Cardiac septum (tissue), 1 donor: ENCODE measurements around the gene TSPAN3. TPM values are rescaled to one million over a fixed set of nuclear protein-coding genes. Genes with fewer than 3 reads are reported as not detected.

Source experiments
- DNase-seq: peaks from one replicate; pipeline ENCODE4 v3.0.0-alpha.2; 2020; ENCODE audit warnings: low spot score
- intact Hi-C: fragments of 100-400 bp; cut with DNase I; formaldehyde crosslinking; loops from one replicate; pipeline ENCODE4 v1.14.0; 2022
- long read RNA-seq: library from polyadenylated mRNA; unstranded; transcript quantifications from one replicate; pipeline ENCODE4 v2.0.0, GENCODE V29; 2021
- total RNA-seq: library from RNA; stranded (reverse); fragmentation: NEBNext Ultra II Directional; extraction: Animal tissue kit (Norgen Biotek cat#: 25700); gene quantifications from one replicate; pipeline ENCODE4 v1.2.1, GENCODE V29; 2021
- donor health status: DM: no; HTN: no; CAD: no.

TSPAN3 gene
- total RNA-seq, result 101 TPM
- long read RNA-seq, full-length matches to known transcripts, result 206 of 222 reads
- long read RNA-seq, partial matches to known transcripts, result 11 of 222 reads
- long read RNA-seq, other reads (novel, unspliced or antisense), result 5 of 222 reads

DNA sequence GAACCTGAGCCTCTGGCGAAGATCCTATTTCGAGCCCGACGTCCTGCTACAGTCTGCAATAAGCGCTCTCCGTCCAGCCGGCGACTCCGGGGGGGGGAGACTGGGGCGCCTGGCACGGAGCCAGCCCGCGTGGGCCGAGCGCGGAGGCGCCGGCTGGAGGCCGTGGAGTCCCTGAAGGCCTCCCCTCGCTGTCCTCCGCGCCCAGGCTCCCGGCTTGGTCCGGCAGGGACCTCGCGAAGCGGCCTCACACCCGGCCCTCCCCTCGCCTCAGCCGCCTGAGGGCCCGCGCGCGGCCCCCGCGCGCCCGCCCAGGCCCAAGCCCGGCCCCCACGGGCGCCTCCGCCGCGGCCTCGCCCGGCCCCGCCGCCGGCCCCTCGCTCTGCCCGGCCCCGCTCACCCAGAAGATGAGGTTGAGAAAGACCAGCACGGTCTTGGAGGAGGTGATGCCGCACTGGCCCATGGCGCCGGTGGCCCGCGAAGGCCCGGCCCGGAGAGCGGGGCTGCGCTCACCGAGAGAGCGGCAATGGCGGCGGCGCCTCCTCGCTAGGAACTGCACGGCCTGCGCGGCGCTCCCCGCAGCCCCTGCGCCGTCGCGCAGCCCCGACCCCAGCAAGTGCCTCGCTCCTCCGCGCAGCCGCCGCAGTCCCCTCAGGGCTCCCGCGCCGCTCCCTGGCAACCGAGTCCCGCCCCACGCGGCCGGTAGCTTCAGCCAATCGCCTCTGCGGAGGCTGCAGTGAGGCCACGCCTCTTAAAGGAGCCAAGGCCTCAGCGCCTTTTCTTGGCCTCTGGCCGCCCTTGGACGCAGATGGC is at the start of gene TSPAN3:
TSPAN3 (minus strand) TSS at position 615 of the 810 bp plus-strand sequence; CDS start at position 460, 155 bp downstream.
- intact Hi-C loops, result no loop called here
- DNase-seq, result peak; percentile 98

DNA sequence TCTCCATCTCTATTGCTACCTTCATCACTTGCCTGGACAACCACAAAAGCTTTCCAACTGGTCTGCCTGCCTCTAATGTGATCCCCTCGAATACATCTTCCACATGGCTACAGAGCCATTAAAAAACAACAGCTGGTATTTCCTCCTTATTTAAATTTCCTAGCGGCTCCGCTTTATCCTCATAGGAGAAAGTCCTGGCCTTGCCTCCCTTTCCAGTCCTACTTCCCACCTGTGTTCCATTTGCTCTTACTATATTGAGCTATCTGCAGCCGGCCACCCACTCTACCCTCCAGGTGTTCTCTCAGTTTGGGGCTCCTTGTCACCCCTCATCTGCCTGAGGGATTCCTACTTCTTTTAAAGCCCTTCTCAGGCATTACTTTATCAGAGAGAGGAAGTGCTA is 49.7 kb upstream of the TSPAN3 start:
- no peak for DNase-seq
- intact Hi-C loops, result no loop called here

DNA sequence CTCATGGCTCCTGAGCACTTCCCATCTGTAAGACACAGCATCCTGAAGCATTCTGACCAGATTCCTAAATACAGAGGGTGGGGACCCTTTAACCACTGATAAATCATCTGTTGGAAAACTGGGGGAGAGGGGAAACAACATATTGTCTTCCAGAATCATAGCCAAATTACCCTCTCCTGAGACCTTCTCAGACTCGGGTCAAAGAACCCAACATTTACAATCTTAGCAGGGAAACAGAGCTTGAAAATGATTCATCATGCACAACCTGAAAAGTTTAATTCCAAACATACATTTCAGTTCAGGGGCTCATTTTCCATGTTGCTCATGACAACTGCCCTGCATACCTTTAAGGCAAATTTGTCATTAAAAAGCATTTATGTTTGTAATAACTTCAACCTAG is 48.5 kb upstream of the TSPAN3 start:
- DNase-seq, result no peak
- intact Hi-C loops, result loop anchor here (2.0 to 5.0 kb wide), 3 partner anchors 378 to 513 kb away; partner anchors contain the start of gene LINGO1

DNA sequence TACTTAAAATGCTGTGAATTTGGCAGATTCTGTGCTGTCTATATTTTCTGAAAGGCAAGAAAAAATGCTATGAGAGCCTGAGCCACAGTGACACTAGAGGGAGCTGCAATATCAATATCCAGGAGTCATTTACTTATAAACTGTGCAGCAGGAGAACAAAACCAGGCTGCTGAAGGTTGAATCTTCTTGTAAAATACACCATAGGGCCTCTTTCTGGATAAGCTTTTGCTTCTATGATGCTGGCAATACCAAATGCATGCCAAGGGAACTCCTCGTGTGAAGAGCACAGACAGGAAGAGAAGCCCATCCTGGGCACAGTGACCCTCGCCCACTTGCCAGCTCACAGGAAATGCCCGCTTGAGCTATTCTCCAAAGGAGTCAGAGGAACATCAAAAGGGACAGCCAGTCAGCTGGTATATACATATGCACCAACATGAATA is 48.0 kb upstream of the TSPAN3 start:
- no peak for DNase-seq
- intact Hi-C loops, result loop anchor here (2.0 to 5.0 kb wide), 3 partner anchors 378 to 513 kb away; partner anchors contain the start of gene LINGO1

DNA sequence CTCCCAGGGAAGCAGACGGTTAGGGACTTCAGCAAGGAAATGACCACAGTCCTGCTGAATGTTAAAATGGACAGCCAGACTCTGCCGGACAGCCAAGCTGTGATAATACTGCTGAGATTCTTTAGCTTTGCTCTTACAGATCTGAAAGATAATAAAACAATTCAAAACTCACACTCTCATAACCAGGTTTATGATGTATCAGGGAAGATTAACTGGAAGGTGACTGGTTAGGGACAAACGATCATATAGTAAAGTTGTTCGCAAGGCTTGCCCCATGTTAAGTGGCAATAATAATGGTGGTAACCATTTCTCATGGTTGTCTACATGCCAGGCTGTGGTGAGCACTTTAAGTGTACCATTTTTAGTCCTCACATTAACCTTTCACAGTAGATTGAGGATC is 44.3 kb upstream of the TSPAN3 start:
- DNase-seq, result no peak
- intact Hi-C loops, result loop anchor here (5.0 kb wide), 2 partner anchors 382 to 517 kb away; partner anchors contain the start of gene LINGO1

DNA sequence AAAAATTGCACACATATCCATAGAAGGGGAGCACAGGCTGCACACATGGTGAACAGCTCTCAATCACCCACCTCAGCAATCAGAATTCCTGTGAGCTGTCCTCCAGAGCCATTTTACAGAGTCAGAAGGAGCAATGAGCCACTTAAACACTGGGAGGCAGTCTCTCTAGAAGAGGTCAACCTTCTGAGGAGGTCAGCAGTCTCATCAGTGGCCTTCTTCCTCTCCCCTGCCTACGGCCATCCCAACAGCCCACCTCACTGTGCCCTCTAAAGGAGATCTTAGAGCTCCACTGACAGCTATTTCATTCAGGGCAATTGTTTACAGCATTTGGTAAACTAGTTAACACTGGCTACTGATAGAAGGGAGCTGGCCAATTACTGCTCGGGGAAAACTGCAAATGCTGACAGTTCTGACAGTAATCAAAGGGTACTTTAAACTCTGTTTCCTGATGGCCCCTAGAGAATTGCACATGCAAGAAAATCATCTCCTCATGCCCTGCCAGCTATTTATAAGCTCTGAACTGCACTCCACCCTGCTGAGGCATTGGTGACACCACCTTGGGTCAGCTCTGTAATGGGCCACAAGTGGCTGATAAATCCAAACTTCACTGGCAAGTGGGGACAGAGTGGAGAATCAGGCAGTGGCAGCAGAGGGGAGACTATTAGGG is 42.1 kb upstream of the TSPAN3 start:
- no peak for DNase-seq
- intact Hi-C loops, result no loop called here

DNA sequence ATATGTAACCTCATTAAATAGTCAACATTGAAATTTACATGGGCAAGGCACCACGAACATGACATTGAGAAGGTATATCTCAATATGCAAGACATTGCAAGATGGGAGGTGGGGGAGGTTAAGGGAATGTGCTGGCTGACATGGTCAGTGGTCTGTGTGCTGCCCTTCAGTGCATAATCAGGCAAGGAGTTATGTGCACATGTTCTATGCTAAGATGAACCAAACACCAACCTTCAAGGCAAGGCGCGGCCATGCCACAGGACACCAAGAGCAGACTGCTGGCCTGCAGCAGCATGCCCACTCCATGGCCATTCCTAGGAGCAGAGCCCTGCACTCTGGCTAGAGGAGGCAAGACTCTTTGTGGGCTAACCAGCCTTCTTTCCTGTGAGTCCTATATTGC is 40.9 kb upstream of the TSPAN3 start:
- DNase-seq, result no peak
- intact Hi-C loops, result no loop called here

DNA sequence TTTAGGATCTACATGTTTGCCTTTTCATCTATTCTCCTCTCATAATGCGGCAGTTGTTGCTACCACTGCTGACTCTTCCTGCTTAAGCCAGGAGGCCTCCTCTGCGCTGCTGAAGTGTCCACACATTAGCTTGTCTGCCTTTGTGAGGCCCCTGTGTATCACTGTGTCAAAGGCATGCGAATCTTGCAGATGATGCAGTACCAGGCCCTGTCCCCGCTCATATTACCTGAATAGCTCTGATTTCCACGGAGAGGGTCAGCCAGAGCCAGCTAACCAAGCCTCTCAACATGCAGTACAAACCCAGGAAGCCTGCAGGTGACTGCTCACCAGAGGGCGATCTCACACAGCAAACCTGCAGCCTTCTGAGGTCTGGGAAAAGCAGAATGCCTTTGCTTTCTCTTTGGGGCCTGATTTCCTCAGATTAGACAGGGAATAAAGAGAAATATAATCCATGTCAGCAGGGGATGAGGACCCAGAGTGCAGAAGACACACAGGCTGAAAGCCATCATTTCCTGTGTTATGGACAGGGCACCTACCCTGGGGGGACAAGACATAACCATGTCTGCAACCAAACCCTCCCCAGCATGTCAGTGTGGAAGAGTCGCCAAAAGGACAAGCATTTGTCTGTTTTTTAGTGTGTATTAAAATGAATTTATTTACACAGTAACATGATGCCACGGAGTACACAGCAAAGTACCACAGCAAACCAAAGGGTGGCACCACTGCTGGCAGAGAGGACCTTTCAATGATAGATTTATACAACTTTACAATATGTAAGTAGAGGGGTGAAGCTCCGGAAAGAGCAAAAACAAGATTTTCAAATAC is 36.8 kb upstream of the TSPAN3 start:
- DNase-seq, result no peak
- intact Hi-C loops, result loop anchor here (2.0 to 10.0 kb wide), 2 partner anchors 83 to 717 kb away; no protein-coding TSS in a partner anchor

DNA sequence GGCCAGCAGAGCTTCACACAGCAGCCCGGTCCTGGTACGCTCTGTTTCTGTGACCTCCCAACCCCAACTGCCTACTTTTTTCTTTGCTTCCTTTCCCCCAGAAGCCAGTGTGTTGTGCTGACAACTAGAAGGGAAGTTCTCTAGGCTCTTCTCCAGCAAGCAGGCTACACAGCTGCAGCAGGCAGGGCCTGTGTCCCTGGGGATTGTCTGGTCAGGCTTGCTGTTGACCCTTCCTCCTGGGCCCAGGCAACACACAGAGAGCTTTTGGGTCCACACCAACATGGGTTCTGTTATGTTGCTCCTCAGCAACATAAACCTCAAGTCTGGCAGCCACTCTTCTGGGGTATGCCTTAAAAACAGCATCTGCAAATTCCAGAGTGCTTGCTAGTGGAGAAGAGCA is 36.2 kb upstream of the TSPAN3 start:
- intact Hi-C loops, result loop anchor here (2.0 to 10.0 kb wide), 2 partner anchors 82 to 718 kb away; no protein-coding TSS in a partner anchor
- DNase-seq, result no peak

DNA sequence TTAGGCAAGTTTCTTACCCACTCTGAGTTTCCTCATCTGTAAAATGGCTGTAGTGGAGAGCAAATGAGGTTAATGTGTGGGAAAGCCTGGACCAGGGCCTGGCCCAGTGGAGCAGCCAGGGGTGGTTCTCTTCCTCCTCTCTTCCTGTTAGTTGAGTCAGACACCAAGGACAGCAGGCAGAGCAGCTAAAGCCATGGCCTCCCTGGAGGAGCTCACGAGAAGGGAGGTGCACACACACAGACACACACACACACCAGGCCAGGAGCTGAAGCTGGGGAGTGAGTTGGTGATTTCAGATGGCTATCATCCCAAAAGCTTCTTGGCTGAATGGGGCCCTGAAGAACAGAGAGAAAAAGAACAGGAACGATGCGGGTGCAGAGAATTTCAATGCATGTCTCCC is 33.2 kb upstream of the TSPAN3 start:
- intact Hi-C loops, result loop anchor here (10.0 kb wide), 1 partner anchor 721 kb away; no protein-coding TSS in a partner anchor
- peak; percentile 76 for DNase-seq

DNA sequence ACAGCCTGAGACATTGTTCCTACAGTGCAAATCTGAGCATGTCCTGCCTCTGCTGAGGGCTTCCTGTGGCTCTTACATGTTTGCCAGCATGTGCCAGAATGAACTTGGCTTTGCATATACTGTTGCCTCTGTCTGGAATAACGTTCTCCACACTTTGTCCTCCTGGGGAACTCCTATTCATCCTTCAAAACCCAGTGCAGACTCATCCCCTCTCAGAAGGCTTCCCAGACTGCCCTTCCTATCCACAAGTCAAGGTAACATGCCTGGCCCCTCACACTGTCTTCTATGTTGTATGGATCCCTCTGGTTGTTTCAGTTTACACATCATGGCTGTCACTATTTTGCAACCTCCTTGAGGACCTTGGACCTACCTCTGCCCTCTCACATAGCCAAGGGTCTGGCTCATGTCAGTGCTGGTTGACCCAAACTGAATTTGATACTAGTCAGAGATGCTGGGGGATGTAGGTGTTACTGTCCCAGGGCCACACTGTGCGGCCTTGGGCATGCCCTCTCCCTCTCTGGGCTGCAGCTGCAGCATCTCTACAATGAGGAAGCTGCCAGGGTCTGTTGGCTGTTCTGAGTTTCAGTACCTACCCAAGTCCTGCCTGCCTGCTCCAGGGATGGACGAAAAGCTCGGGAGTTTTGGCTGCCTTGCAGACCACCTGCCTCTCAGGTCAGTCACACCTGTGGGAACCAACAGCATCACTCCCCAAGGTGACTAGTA is 29.0 kb upstream of the TSPAN3 start:
- intact Hi-C loops, result loop anchor here (5.0 to 10.0 kb wide), 2 partner anchors 63 to 725 kb away; no protein-coding TSS in a partner anchor
- DNase-seq, result no peak

DNA sequence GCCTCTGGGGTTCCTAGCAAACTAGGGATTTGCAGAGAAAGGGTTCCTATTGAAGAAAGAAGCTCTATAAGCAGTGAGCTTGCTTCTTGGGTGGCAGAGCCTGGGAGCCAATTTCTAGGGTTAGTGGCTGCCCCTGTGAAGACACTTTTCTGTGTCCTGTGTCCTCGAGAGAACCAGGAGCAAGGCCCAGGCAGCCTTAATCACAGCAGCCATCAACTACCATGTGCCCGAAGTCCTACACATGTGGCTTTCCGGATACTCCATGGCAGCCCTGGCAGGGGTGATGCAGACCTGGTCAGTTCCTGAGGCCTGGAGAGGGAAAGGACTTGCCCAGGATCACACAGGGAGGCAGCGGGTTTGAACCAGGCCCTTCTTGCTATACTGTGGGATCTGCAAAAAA is 27.7 kb upstream of the TSPAN3 start:
- DNase-seq, result no peak
- intact Hi-C loops, result loop anchor here (5.0 kb wide), 1 partner anchor 61 kb away; no protein-coding TSS in a partner anchor

DNA sequence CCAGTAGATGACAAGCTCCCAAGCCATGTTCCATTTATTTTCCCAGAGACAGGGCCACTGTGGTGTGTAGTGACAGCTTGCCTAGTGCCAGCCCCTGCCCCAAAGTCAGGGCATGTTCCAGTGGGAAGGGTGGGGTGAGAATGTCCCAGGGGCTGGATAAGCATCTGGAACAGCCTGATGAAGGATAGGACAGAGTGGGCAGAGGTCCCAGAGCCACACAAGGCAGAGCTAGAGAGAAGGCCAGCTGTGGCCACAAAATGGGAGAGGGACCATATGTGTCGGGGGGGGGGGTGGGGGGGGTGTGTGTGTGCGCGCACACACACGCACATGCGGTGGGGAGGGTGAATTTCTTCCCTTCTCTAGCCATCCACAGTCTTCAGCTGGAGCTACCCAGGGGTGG is 27.0 kb upstream of the TSPAN3 start:
- DNase-seq, result no peak
- intact Hi-C loops, result loop anchor here (5.0 kb wide), 1 partner anchor 61 kb away; no protein-coding TSS in a partner anchor

DNA sequence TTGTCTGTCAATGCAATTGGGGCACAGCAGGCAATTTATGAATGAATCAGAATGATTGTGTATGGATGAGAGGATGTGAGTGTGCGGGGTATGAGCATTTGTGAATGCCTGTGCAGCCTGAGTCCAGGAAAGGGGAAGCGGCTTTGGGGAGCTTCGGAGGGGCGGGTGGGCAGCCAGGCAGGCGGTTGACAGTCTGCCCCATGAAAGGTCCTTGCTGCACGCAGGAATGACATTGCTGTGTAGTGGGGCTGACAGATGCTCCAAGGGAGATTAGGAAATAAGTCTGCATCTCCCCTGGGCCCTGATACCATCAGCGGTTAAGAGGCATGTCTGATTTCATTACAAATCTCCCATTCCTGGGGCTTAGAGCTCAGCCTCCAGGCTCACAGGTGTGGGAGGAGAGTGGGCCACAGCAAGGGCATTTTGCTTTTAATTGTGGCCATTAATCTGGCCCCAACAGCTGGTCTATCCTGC is 26.4 kb upstream of the TSPAN3 start:
- intact Hi-C loops, result loop anchor here (5.0 kb wide), 1 partner anchor 60 kb away; no protein-coding TSS in a partner anchor
- DNase-seq, result no peak

DNA sequence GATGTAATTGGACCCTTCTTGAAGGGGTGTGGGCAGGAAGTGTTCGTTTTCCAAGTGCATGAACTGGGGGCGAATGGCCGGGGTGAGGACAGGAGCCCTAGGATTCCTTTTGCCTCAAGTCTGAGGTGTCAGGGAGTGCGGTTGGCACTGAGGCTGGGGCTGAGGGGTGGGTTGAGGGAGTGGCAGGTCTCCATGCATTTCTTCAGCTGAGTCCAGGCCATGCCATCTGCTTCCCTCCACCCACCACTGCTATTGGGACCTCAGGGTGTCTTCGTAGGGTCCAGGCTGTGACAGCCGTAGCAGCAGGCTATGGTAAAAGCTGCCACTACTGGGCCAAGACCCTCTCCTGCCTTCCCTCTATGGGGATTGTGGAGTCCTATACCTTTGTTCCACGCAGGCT is 25.6 kb upstream of the TSPAN3 start:
- intact Hi-C loops, result loop anchor here (5.0 kb wide), 1 partner anchor 59 kb away; no protein-coding TSS in a partner anchor
- no peak for DNase-seq

DNA sequence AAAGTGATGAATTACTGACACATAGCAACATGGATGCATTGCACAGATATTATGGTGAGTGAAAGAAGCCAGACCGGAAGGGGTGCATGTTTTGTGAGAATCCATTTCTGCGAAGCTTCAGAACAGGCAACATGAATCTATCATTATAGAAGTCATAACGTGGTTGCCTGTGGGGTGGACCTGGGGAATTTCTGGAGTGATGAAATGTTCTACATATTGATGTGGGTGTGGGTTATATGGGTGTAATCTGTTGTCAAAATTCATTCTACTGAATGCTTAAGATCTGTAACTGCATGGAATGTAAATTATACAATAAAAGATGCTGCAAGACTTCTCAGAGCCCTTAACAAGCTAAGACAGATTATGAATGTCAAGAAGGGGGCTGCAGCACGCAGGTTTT is 25.2 kb upstream of the TSPAN3 start:
- DNase-seq, result no peak
- intact Hi-C loops, result loop anchor here (5.0 kb wide), 1 partner anchor 59 kb away; no protein-coding TSS in a partner anchor

DNA sequence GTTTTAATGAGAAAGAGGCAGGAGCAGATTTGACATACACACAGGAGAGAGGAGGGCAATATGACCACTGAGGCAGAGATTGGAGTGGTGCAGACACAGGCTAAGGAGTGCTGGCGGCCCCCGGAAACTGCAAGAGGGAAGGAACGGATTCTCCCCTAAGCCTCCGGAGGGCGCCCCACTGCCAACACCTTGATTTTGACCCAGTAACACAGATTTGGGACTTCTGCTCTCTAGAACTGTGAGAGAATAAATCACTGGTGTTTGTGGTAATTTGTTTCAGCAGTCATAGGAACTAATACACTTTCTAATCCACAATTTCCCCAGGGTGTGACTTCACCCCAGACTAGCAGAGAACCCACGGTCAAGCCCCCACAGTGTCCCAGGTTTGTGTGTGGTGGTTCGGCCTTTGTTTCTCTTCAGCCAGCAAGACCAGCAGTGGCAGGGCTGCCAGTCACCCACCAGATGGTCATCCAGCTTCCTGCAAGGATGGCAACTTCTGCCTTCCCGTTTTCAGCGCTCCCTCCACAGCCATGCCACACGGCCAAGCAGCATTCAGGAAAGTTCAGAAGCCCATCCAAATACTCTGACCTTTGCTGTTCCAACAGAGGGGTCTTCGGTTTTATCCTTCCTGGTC is 23.6 kb upstream of the TSPAN3 start:
- intact Hi-C loops, result loop anchor here (5.0 kb wide), 1 partner anchor 57 kb away; no protein-coding TSS in a partner anchor
- no peak for DNase-seq

DNA sequence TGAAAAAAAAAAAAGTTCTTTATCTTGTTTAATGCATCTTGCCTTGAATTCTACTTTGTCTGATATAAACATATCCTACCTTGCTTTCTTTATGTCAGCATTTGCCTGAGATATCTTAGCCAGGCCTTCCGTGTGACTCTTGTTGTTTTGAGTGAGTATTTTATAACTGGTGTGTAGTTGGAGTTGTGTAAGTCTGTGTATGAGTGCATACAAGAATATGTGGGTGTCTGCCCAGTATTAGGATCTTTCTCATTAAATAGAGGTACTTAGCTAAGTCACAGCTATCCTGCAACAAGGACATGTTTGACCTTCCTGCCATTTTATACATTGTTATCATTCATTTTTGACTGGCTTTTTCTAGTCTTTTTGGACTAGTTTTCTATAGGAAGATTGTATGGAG is 22.5 kb upstream of the TSPAN3 start:
- no peak for DNase-seq
- intact Hi-C loops, result no loop called here
